BJ (cell line): ENCODE results near the gene KLHDC4. TPM values are rescaled to one million over a fixed set of nuclear protein-coding genes. Genes with fewer than 3 reads are reported as not detected.

Experiments
- CTCF ChIA-PET: fragments of 350-600 bp; formaldehyde crosslinking; extraction: SDS; loops from one replicate; lab custom pipeline; 2021; ENCODE audit warnings: antibody characterized with exemption, inconsistent platforms; lab: Yijun Ruan, JAX
- POLR2A ChIA-PET: fragments of 300-600 bp; sonication (Branson Sonifier 250); formaldehyde crosslinking; extraction: SDS; loops from one replicate; lab custom pipeline; 2021; ENCODE audit warnings: antibody characterized with exemption; lab: Charles Lee
- DNase-seq: peaks from one replicate; pipeline ENCODE4 v3.0.0-alpha.2; 2011; ENCODE audit warnings: low read depth
- H3K27me3 ChIP-seq: 2 replicates; pipeline ENCODE4 v1.6.0; 2011; ENCODE audit warnings: low read length; ENCODE audit not compliant: control insufficient read depth, insufficient read depth
- H3K36me3 ChIP-seq: 2 replicates; pipeline ENCODE4 v1.5.1; 2011; ENCODE audit warnings: low read length; ENCODE audit not compliant: control insufficient read depth, insufficient read depth
- H3K4me3 ChIP-seq: 2 replicates; pipeline ENCODE4 v1.5.1; 2011; ENCODE audit warnings: low read depth, mild to moderate bottlenecking, control low read depth, low read length
- CTCF ChIP-seq: IDR thresholded peaks from 2 replicates; pipeline ENCODE4 v1.5.1; 2011; ENCODE audit warnings: low read depth, mild to moderate bottlenecking, control low read depth, inconsistent platforms, low read length, moderate library complexity; ENCODE audit not compliant: insufficient read depth
- polyA plus RNA-seq: library from polyadenylated mRNA; depleted of rRNA; stranded (reverse); fragments of >200 nt; gene quantifications from 2 replicates; pipeline ENCODE4 v1.2.3, GENCODE V29; 2011

KLHDC4 gene
- polyA plus RNA-seq, 1 experiment = 16.1 TPM

- no peak for TF ChIP-seq CTCF
- CTCF ChIA-PET = no interaction called here
- H3K27me3 ChIP-seq = no peaks in the 10 kb centered on the region
These were observed 56.7 kb downstream of the KLHDC4 start for GRCh38 chr16:87708881-87709638.

GRCh38 chr16:87707714-87708580 is 57.8 kb downstream of the KLHDC4 start:
- Histone ChIP-seq H3K36me3 (peaks cover 19% of the 10 kb centered on the region), H3K27me3 (no peaks in the 10 kb centered on the region), H3K4me3 (no peak overlapping the region)
- ChIA-PET POLR2A (no interaction called here), CTCF (no interaction called here)
- TF ChIP-seq CTCF = no peak
- DNase-seq = no peak

More at GRCh38 chr16:87708881-87709638, 56.7 kb downstream of the KLHDC4 start:
- Histone ChIP-seq H3K4me3 (no peak overlapping the region), H3K36me3 (peaks cover 18% of the 10 kb centered on the region)
- POLR2A ChIA-PET = no interaction called here
- no peak for DNase-seq

- Histone ChIP-seq H3K4me3 (no peak overlapping the region), H3K36me3 (peaks cover 19% of the 10 kb centered on the region), H3K27me3 (no peaks in the 10 kb centered on the region)
- no peak for TF ChIP-seq CTCF
- POLR2A ChIA-PET = no interaction called here
- no peak for DNase-seq
- CTCF ChIA-PET = no interaction called here
These were observed 58.7 kb downstream of the KLHDC4 start for GRCh38 chr16:87707097-87707496.

GRCh38 chr16:87706278-87707000 is 59.3 kb downstream of the KLHDC4 start:
- TF ChIP-seq CTCF = no peak
- peaks cover 22% of the 10 kb centered on the region for H3K36me3 ChIP-seq
- ChIA-PET CTCF (no interaction called here), POLR2A (no interaction called here)
- no peaks in the 10 kb centered on the region for H3K27me3 ChIP-seq
- no peak overlapping the region for H3K4me3 ChIP-seq
- no peak for DNase-seq
